ENCODE results near the gene SPRN.

- TF ChIP-seq CTCF (IDR thresholded peaks at IDR 0.05) (no peak), POLR2AphosphoS5 (IDR thresholded peaks at IDR 0.05; ENCODE audit: insufficient read depth in 1 of 2, low read depth in 1 of 2) (no peak)
Observed at GRCh38 chr10:133454204-133454893, 29.9 kb upstream of the SPRN start.
